NCI-H1930 (cell line): Measurements from ENCODE around the gene TRMT5.
A peak's percentile ranks its signal among the peaks of the same experiment; 100 is the strongest.

Experiments used
- DNase-seq, 2 experiments: peaks; one replicate each; lab custom pipeline; 2025; lab: John Stamatoyannopoulos, UW

The TRMT5 gene, protein sequence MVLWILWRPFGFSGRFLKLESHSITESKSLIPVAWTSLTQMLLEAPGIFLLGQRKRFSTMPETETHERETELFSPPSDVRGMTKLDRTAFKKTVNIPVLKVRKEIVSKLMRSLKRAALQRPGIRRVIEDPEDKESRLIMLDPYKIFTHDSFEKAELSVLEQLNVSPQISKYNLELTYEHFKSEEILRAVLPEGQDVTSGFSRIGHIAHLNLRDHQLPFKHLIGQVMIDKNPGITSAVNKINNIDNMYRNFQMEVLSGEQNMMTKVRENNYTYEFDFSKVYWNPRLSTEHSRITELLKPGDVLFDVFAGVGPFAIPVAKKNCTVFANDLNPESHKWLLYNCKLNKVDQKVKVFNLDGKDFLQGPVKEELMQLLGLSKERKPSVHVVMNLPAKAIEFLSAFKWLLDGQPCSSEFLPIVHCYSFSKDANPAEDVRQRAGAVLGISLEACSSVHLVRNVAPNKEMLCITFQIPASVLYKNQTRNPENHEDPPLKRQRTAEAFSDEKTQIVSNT

DNA sequence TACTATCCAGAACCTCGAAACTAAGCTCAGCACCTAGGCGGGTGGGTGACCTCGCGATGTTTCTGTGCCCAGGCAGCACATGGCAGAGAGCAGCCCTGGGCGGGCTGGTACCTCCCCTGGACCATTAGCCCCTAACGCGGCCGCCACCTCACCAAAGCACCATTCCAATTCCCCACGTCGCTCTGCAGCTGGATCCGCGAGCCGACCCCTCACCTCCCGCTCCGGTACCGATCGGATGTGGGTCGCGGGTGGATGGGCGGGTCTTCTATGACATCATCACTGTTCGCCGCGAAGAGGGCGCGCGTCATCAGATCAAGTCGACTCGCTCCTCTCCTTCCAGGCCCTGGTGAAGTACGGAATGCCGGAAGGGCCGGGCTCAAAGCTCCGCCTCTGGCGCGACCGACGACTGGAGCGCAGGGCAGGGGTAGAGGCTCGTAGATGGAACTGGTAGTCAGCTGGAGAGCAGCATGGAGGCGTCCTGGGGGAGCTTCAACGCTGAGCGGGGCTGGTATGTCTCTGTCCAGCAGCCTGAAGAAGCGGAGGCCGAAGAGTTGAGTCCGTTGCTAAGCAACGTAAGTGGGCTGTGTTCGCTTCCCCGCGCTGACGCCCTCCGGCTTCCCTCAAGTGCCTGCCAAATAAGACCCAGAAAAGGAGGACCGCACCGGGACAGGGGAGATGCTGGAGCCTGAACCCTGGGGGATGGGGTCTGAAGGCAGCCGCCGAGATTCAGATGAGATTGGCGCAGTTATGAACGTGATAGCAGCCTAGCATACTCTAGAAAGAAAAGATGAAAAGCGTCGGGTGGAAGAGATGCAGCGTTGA is at the start of gene TRMT5, which contains the start of gene SLC38A6:
TRMT5 (minus strand) TSS at position 269 of the 822 bp plus-strand sequence; CDS start at position 163, 106 bp downstream.
SLC38A6 (plus strand) TSS at position 435 of the 822 bp plus-strand sequence; CDS start at position 468, 33 bp downstream.
- peak; percentile 85 to 91 for DNase-seq

DNA sequence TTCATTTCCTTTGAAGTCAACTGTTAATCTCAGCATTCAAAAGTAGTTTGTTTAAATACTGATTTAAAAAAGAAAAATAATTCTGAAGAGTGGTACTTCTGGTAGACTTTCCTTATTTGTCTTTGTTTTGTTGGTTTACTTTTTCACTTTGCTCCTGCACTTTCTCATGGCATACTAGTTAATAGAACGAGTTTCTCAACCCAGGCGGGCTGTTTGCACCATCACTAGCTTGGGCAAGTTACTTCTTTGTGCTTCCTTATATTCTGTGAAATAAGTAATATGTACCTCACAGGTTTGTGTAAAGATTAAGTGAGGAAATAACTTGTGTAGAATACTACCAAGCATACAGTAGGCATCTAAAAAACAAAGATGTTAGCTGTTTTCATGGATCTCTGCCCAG is 45.6 kb upstream of the TRMT5 start:
- no peak for DNase-seq

DNA sequence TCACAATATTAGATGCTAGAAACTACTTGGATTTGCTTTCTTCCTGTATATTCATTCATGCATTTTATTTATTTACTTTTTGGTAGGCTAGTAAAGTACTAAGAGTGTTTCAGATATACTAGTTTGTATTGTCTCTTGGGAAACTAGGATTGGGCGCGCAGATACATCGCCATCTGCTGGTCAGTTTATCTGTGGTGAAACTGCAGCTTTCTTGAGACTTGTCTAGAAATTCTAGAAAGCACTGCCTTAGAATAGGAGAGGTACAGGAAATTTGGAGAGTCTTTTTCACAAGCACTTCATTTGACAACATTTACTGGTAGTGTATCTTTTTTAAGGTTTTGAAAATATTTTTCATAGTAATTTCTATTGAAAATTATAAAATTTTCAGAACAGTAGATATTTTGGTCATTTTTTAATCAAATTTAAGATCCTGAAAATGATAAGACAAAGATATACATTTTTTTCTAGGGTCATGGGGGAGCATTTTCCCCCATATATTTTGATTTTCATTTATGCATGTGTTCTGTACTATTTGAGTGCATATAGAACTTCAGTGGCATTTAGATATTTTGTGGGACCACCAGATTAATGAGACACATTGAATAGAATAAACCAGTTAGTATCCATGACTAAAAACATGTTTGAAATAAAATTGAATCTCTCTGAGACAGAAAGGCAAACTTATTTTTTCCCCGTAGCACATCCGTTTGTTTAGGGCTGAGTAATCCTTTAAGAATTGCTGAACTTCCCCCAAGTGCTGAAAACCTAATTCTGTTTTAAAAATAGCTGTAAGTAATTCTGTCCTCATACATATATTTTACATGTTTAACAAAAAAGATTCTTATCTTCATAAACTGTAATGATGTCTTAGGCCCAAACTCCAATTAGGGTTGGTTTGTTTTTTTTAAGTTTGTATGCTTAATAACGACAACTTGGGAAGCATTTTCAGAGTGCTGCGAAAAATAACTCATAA is 44.7 kb upstream of the TRMT5 start:
- peak; percentile 13 to 38 for DNase-seq

DNA sequence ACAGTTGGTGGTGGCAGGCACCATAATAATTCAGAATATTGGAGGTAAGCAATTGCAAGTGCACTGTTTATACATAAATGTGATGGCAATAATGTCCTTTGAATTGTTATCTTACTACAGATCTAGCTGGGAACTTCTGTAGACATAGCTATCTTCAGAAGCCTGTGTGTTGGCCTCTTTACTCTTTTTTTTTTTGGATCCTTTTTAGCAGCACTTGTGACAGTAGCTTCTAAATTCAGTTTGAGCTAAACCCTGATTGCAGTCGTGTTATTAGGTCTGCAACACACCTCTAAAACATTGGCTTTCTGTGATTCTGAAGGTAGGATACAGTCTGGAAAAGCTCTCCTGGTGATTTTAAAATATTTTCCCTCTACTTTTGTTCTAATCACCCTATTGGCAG is 38.7 kb upstream of the TRMT5 start:
- no peak for DNase-seq

DNA sequence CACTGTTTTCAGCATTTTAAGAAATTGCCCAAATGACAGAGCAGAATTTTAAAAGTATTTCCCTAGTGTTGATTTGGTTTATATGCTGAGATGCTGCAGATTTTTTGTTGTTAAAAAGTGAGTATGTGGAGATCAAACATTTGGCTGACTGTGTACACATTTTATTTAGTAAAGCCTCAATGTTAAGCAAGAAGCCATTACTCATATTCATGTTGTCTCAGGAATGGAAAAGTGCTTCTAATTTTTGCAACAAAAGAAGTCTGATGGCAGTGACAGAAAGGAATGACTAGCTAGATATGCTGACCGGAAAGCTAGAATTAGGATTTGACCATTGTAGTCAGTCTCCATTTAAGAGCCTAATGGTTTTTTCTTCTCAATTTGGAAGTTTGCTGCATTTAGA is 22.7 kb upstream of the TRMT5 start:
- no peak for DNase-seq

DNA sequence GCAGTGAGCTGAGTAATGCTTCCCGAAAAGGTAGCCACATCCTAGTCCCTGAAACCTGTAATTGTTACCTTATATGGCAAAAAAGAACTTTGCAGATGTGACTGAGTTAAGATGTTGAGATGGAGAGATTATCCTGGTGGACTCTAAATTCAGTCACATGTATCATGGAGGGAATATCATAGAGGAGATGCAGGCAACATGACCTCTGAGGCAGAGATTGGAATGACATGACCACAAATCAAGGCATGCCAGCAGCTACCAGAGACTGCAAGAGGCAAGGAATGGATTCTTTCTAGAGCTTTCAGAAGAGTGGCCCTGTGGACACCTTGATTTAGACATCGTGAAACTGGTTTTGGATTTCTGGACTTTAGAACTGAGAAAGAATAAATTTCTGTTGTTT is 18.7 kb upstream of the TRMT5 start:
- no peak for DNase-seq

DNA sequence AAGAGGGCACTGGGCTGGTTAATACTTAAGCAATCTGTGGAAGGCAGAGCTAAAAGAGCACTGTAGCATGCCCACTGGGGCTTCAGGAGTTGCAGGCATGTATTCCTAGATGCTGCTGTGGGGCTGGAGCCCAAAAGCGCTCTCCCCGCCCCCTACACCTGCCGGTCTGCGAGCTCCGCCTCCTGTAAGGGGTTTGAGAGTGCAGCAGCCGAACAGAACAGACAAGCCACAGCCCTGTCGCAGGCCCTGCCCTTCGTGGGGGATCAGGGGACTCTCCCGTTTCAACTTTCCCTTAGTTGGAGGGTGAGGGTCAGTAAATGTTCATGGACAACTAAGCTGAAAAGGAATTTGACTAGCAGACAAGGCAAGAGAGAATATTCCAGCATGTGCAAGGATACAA is 17.7 kb upstream of the TRMT5 start:
- DNase-seq = no peak

DNA sequence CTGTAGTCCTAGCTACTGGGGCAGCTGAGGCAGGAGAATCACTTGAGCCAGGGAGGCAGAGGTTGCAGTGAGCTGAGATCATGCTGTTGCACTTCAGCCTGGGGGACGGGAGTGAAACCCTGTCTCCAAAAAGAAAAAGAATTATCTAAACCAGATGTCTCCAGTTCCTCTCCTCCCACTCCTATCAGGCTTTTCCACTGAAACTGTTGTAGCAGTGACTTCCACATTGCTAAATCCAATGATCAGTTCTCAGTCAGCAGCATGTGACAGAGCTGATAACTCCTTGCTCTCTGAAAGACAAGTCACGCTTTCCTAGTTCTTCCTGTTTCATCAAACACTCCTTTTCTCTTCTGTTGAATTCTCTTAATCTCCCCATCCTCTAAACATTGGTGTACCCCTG is 8.7 kb upstream of the TRMT5 start:
- DNase-seq = no peak

DNA sequence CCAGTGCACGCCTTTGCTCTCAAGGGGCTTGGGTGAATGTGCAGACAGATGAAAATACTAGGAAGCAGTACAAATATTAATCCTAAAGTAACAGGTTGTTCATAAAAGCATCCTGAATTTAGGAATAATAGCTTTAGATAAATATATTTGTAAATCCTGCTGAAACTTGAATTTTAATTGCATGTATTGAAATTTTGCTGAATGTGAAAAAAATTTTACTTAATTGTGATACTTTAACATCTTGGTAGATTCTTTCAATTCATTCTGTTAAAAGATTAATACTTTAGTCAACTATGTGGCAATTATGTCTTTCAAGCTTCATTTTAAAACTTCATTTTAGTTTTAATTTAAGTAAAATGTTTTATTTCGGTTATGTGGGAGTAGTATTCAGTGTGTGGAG is 5.6 kb upstream of the TRMT5 start:
- DNase-seq = no peak

DNA sequence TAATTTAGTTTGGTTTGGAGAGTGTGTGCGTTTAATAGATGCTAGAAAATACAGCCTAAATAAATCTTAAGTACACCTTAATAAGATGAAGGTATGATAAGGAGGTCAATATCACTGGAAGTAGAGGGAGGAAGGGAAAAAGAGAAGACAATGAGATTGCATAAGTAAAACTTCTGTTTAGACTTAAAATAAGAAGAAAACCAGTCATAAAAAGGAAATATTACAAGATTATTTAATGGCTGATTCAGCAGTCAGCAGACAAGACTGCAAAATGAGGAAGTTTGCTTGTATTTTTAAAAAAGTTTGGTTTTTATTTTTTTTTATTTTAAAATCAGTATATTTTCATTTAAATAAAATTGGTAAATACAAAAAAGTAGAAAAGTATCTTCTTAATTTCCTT is 3.3 kb upstream of the TRMT5 start:
- DNase-seq = no peak

DNA sequence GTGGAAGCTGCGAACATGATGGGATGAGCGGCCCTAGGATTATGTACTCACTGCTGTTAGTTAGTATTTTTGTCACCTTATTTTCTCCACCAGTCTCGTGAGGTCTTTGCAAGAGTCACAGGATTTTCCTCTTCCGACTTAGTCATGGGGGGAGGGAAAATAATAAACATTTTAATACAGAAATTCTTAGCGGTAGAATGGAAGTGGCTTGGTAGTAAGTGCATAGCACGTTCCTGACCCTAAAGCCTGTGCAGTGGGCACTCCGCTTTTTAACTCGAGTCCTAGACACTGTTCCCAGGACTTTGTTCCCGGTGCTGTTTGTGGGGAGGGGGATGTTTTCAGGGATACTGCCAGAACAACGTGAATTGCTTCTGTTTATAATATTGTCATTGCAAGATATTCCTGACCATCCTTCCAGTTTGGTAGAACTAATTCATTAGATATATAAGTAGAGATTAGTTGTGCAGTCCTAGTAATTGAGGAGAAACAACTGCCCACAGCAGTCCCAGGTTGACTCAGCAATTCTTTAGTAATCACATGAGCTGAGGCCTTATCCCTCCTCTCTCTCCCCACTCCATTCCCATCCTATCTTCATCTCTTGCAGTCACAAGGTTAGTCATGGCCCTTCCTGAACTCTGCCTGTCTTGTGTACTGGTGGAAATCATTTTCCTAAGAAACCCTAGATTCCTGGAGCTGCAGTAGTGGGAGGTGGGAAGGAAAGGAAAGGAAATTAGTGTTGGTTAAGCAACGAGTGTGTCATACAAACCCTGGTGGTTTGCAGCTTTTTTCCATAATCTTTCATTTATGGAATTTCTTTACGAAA is 965 bp upstream of the TRMT5 start:
- DNase-seq = no peak

DNA sequence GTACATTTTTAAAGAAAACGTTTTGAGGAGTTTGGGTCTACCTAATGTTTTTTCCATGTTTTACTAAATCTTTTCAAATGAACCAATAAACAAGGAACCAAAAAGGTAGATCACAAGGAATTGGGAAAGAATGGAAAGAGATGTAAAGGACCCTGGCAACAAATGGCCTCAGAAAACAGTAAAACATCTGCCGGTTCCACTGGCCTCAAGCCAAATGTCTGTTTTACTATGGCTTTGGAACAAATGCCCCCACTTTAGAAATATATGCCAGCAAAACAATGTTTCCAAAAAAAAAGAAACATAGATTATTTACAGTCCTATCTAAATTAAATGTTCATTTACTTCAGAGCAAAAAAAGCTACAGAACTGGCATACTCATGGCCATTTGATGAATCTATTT is 3.0 kb downstream of the TRMT5 start:
- no peak for DNase-seq

DNA sequence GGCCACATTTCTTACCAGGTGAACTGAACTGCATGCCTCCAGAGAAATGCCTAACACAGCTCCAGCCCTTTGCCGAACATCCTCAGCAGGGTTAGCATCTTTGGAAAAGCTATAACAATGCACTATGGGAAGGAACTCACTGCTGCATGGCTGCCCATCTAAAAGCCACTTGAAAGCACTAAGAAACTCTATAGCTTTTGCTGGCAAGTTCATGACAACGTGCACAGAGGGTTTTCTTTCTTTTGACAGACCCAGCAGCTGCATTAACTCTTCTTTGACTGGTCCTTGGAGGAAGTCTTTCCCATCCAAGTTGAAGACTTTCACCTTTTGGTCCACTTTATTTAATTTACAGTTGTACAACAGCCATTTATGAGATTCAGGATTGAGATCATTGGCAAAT is 5.3 kb downstream of the TRMT5 start:
- no peak for DNase-seq

DNA sequence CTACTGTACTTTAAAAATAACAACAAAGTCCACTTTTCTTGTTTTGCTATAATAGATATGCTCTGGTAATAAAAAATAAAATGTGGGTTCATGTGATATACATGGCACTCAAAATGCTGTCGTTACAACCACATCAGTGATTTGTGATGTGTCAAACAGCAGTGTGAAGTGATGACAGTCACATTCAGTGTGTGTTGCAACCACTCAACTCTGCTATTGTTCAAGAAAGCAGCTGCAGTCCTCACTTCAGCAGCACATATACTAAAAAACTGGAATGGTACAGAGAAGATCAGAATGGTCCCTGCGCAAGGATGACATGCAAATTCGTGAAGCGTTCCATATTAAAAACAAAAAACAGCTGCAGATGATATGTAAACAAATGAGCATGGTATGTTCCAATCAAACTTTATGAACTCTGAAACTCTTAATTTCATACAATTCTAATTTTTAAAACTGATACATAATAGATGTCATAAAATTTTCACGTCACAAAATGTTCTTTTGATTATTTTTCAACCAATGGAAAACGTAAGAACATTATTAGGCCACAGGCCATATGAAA is 6.7 kb downstream of the TRMT5 start:
- no peak for DNase-seq

DNA sequence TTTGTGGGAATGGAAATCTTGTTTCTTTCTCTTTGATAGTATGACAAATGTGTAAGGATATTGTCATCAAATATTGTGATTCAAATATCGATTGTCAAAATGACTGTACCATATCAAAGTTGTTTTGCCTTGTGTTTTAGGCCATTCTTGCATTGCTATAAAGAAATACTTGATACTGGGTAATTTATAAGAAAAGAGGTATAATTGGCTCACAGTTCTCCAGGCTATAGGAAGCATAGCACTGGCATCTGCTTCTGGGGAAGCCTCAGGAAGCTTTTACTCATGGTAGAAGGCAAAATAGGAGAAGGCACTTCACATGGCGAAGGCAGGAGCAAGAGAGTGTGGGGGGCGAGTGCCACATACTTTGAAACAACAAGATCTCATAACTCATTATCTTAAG is 7.8 kb downstream of the TRMT5 start:
- DNase-seq = no peak

DNA sequence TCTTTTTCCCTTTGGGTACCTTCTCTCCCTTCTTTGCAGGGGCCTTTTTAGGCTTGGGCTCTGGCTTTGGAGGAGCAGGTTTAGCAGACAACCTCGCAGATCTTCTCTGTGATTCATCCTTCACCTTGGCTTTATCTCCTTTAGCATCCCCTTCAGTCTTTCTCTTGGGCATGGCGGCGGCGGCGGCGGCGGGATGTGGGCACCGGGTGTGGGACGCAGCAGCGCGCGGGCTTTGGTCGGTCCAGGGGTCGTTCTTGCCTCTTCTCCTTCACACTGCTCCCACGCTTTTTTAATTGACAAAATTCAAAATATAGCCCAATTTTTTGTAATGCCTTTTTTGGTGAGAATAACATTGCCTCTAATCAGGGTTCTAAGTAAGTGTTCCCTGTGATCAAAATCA is 8.6 kb downstream of the TRMT5 start:
- DNase-seq = no peak

DNA sequence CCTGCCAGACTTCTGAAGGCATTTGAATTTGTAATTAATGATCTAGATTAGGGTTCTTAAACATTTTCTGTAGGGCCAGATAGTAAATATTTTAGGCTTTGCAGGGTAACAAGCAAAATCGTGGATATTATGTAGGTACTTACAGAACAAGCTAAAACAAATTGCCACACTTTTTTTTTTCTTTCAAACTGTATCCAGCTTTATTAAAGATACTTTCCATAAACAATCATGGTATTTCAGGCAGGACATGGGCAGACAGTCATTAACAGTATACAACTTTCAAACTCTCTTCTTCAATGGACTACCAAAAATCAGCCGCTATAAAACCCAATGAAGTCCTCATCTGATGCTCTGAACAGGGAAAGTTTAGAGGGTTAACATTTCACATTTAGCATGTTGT is 9.6 kb downstream of the TRMT5 start:
- no peak for DNase-seq

DNA sequence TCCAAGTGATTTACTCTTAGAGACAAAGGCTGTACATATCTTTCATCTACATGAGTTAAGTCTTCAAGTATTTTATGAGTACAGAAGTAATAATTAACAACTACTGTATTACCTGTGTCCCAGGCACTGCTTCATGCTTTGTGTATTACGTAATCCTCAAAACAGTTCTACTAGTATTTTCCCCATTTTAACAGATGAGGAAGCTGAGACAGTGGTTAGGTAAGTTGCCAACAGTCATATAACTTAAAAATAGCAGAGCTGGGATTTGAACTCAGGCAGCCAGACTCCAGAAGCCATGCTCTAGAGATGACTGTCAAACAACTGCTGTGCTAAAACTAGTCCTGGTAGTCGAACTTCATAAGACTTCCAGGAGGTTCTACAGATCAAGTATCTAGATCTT is 10.7 kb downstream of the TRMT5 start:
- DNase-seq = no peak

DNA sequence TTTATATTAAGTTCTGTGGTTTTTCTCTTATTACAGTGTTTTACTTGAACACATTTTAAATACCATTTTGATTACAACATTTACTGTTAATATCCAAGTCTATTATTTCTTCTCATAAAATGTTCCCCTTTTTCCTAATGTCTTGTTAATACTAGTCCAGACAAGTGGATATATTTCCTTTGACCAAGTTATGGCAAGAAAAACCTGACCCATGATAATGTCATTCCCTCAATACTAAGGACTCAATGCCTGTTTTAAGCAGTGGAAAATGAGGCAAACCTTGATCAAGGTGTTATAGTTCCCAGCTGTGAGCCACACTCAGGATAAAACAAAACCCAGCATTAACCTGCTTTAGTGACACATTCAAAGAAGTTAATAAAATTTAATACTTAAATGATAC is 12.2 kb downstream of the TRMT5 start:
- no peak for DNase-seq

DNA sequence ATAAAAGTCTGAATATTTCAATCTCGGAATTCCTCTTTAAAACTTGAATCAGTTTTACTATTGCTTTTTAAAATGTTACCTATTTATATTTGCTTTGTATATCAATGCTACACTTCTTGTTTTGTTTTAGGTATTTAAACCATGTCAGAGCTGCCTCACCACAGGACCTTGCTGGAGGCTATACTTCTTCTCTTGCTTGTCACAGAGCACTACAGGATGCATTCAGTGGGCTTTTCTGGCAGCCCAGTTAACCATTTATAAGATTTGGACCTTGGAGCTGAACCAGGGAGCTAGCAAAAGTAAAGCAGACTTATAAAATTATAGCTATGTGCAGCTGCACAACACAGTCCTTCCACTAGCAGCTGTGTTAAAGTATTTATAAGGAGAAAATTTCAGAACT is 12.8 kb downstream of the TRMT5 start:
- DNase-seq = no peak

DNA sequence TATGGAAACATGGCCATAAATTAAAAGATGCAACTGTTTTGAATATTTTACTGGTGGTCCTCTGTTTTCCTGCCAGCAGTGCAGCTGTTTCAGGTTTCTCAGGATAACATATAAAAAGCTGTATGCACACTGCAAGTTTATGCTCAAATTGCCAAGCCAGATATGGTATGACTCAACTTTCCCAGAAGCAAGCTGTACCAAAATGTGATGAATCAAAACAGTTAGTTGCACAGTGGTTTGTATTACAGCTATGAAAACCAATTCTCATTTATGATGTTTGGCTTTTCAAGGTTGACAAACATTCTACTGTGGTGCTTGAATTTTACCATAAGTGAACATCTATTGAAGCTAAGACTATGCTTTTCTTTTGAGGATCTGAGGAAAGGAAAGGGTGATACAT is 15.5 kb downstream of the TRMT5 start:
- no peak for DNase-seq
